Gastrocnemius medialis (tissue), 4 donors: ENCODE data around the gene CMIP.
A peak's percentile ranks its signal among the peaks of the same experiment; 100 is the strongest.

Experiments used
- CTCF ChIP-seq, 5 experiments: fragments of 450-650 bp in 3 of 5; fragments of 200-600 bp in 2 of 5; sonication (generic) in 2 of 5; IDR thresholded peaks in 4 of 5; conservative IDR thresholded peaks in 1 of 5; 1 replicate in 4 of 5; 2 replicates in 1 of 5; pipeline ENCODE4 v1.5.1; 2016 to 2019; ENCODE audit warnings: antibody characterized with exemption in 5 of 5, mild to moderate bottlenecking in 3 of 5, moderate library complexity in 3 of 5
- POLR2A ChIP-seq, 2 donors: fragments of 450-650 bp; IDR thresholded peaks; one replicate each; pipeline ENCODE4 v1.6.1; 2017; ENCODE audit warnings: antibody characterized with exemption in 2 of 2, mild to moderate bottlenecking in 2 of 2, moderate library complexity in 2 of 2

GRCh38 chr16:81495321-81496234 is 51.0 kb downstream of the CMIP start:
- peak in 1 of 5 experiments; percentile 13 for TF ChIP-seq CTCF (IDR thresholded peaks at IDR 0.05 in 4 of 5, conservative IDR thresholded peaks at IDR 0.05 in 1 of 5)
- TF ChIP-seq POLR2A (IDR thresholded peaks at IDR 0.05), result no peak
